ENCODE measurements around the gene CERS2.
"Not testable (repeated sequence)": the region's sequence is repeated elsewhere in the genome, so short reads cannot be mapped to it uniquely, and the experiment has no call there.

The CERS2 gene

DNA sequence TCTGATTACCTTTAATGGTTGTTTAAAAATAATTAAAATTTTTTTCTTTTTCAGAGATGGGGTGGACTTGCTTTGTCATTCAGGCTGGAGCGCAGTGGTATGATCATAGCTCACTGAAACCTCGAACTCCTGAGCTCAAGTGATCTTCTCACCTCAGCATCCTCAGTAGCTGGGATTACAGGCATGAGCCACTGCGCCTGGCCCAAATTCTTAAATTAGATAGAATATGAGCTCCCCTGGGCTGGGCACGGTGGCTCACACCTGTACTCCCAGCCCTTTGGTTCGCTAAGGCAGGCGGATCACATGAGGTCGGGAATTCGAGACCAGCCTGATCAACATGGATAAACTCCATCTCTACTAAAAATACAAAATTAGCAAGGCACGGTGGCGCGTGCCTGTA is 17.0 kb downstream of the CERS2 start:
- Mint-ChIP-seq H3K27ac (ENCODE audit: low read depth) (no peak overlapping the region), H3K9me3 (no peaks in the 10 kb centered on the region), H3K4me3 (no peak overlapping the region), H3K36me3 (ENCODE audit: insufficient read depth) (peaks cover 72% of the 10 kb centered on the region), H3K4me1 (no peaks in the 10 kb centered on the region), H3K27me3 (no peaks in the 10 kb centered on the region)
- DNase-seq (ENCODE audit: low spot score in 2 of 2) (no peak), ATAC-seq (replicated peaks; ENCODE audit: extremely low read depth, poor library complexity, severe bottlenecking) (no peak)

DNA sequence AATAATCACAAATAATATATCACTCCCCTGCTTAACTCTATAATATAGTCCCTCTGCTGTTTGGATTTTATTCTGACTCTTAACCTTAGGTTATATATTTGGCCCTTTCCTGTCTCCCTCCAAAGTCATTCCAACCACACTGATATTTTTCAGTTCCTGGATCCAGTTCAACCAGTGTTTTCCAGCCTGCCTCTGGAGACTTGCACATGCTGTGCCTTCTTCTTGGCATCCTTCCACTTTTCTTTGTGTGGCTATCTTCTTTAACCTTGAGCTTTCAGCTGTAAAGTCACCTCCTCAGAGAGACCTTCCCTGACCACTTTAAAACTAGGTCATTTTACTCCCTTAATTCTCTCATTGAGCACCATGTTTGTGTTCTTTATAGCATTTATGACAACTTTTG is 19.4 kb downstream of the CERS2 start:
- Mint-ChIP-seq H3K4me1 (no peaks in the 10 kb centered on the region), H3K27me3 (no peaks in the 10 kb centered on the region), H3K36me3 (ENCODE audit: insufficient read depth) (peaks cover 72% of the 10 kb centered on the region), H3K9me3 (no peaks in the 10 kb centered on the region), H3K27ac (ENCODE audit: low read depth) (peak overlapping the region; percentile 65), H3K4me3 (no peak overlapping the region)
- DNase-seq (ENCODE audit: low spot score in 2 of 2), result no peak
- no peak for ATAC-seq (replicated peaks; ENCODE audit: extremely low read depth, poor library complexity, severe bottlenecking)

DNA sequence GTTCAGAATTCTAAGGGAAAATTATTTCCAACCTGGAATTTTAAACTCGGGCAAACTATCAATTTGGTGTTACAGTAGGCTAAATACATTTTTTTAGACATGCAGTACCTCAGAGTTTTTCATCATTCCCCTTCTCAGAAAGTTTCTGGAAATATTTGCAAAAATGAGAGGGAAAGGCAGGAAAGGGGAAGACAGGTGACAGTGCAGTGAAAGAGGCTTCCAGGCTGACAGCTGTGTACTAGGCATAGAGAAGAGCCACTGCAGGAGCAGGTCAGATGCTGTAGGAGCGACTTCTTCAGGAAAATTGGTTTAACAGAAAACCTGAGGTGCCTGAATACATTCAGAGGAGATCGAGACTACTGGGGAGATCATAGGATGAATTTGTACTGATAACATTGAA is 19.9 kb downstream of the CERS2 start:
- no peaks in the 10 kb centered on the region for H3K4me1 Mint-ChIP-seq
- H3K27me3 Mint-ChIP-seq, result no peaks in the 10 kb centered on the region

DNA sequence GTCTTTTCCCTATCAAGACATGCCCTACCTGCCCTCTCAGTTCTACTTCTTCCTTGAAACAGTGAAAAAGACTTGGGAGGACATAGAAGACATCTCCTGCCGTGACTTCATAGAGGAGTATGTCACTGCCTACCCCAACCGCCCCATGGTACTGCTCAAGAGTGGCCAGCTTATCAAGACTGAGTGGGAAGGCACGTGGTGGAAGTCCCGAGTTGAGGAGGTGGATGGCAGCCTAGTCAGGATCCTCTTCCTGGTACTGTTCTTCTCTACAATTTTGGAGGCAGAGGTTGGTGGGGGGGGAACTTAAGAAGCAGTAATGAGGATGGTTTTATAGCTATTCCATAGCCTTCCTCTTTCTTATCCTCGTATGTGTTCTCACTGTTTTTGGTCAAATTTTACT is 29.8 kb downstream of the CERS2 start:
- H3K36me3 Mint-ChIP-seq (ENCODE audit: insufficient read depth), result peaks cover 69% of the 10 kb centered on the region
- no peaks in the 10 kb centered on the region for H3K4me1 Mint-ChIP-seq
- H3K27me3 Mint-ChIP-seq, result no peaks in the 10 kb centered on the region
- DNase-seq (ENCODE audit: low spot score in 2 of 2), result no peak
- H3K27ac Mint-ChIP-seq (ENCODE audit: low read depth), result no peak overlapping the region
- ATAC-seq (replicated peaks; ENCODE audit: extremely low read depth, poor library complexity, severe bottlenecking), result no peak
- H3K9me3 Mint-ChIP-seq, result no peaks in the 10 kb centered on the region
- H3K4me3 Mint-ChIP-seq, result no peak overlapping the region

More for the DNA sequence above, 19.9 kb downstream of the CERS2 start:
- H3K4me3 Mint-ChIP-seq, result no peak overlapping the region
- H3K36me3 Mint-ChIP-seq (ENCODE audit: insufficient read depth), result peaks cover 72% of the 10 kb centered on the region
- no peak for ATAC-seq (replicated peaks; ENCODE audit: extremely low read depth, poor library complexity, severe bottlenecking)
- DNase-seq (ENCODE audit: low spot score in 2 of 2), result no peak
- no peak overlapping the region for H3K27ac Mint-ChIP-seq (ENCODE audit: low read depth)
- H3K9me3 Mint-ChIP-seq, result no peaks in the 10 kb centered on the region

DNA sequence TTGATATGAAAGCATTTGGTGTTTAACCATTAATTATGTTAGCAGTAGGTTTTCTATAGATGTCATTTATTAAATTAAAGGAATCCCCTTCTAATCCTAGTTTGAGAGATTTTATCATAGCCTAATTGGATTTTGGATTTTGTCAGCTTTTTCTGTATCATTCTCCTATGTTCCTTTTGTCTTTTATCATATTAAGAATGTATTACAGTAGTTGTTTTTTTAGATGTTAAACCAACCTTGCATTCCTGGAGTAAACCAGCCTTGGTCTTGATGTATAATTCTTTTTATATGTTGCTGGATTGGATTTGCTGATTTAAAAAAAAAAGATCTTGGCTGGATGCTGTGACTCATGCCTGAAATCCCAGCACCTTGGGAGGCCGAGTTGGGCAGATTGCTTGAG is 42.9 kb downstream of the CERS2 start:
- peaks cover 21% of the 10 kb centered on the region for H3K4me1 Mint-ChIP-seq
- no peaks in the 10 kb centered on the region for H3K27me3 Mint-ChIP-seq
- ATAC-seq (replicated peaks; ENCODE audit: extremely low read depth, poor library complexity, severe bottlenecking) (no peak), DNase-seq (ENCODE audit: low spot score in 2 of 2) (no peak)
- no peaks in the 10 kb centered on the region for H3K9me3 Mint-ChIP-seq
- H3K36me3 Mint-ChIP-seq (ENCODE audit: insufficient read depth), result peaks cover 53% of the 10 kb centered on the region
- H3K27ac Mint-ChIP-seq (ENCODE audit: low read depth), result no peak overlapping the region
- no peak overlapping the region for H3K4me3 Mint-ChIP-seq

DNA sequence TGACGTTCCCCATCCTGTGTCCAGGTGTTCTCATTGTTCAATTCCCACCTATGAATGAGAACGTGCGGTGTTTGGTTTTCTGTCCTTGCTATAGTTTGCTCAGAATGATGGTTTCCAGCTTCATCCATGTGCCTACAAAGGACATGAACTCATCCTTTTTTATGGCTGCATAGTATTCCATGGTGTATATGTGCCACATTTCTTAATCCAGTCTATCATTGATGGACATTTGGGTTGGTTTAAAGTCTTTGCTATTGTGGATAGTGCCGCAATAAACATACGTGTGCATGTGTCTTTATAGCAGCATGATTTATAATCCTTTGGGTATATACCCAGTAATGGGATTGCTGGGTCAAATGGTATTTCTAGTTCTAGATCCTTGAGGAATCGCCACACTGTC is 45.9 kb downstream of the CERS2 start:
- not testable (repeated sequence) for H3K9me3 Mint-ChIP-seq; ATAC-seq (replicated peaks; ENCODE audit: extremely low read depth, poor library complexity, severe bottlenecking); H3K27ac Mint-ChIP-seq (ENCODE audit: low read depth); H3K27me3 Mint-ChIP-seq; H3K4me3 Mint-ChIP-seq; DNase-seq (ENCODE audit: low spot score in 2 of 2)
- Mint-ChIP-seq H3K4me1 (peaks cover 26% of the 10 kb centered on the region), H3K36me3 (ENCODE audit: insufficient read depth) (peaks cover 44% of the 10 kb centered on the region)

DNA sequence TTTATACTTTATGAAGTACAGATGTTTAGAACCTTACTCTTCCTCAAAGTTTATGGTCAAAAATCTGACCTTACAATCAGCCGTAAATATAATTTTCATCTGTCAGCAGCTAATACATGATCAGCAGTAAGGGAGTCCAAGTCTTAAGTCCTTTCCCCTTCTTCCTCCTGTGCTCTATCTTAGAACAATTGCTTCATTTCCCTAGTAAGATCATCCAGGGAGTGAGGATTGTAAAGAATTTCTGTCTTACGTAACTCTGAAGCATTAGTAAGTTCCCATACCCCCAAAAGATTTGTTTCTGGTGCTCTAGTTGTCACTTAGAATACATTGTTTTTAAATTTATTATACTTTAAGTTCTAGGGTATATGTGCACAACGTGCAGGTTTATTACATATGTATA is 46.3 kb downstream of the CERS2 start:
- peaks cover 44% of the 10 kb centered on the region for H3K36me3 Mint-ChIP-seq (ENCODE audit: insufficient read depth)
- no peak overlapping the region for H3K27ac Mint-ChIP-seq (ENCODE audit: low read depth)
- H3K4me3 Mint-ChIP-seq, result peak overlapping the region; percentile 32
- ATAC-seq (replicated peaks; ENCODE audit: extremely low read depth, poor library complexity, severe bottlenecking), result no peak
- DNase-seq (ENCODE audit: low spot score in 2 of 2), result no peak
- H3K4me1 Mint-ChIP-seq, result peaks cover 26% of the 10 kb centered on the region
- H3K9me3 Mint-ChIP-seq, result no peaks in the 10 kb centered on the region
- no peaks in the 10 kb centered on the region for H3K27me3 Mint-ChIP-seq

DNA sequence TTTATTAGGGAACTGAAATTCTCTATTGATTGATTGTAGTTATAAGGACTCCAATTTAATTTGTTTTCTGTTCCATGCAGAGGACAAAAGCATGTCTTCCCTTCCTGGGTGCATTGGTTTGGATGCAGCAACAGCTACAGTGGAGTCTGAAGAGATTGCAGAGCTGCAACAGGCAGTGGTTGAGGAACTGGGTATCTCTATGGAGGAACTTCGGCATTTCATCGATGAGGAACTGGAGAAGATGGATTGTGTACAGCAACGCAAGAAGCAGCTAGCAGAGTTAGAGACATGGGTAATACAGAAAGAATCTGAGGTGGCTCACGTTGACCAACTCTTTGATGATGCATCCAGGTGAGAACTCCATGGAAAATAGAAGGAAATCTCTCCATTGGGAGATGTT is 47.0 kb downstream of the CERS2 start:
- Mint-ChIP-seq H3K36me3 (ENCODE audit: insufficient read depth) (peaks cover 42% of the 10 kb centered on the region), H3K9me3 (no peaks in the 10 kb centered on the region), H3K27ac (ENCODE audit: low read depth) (peak overlapping the region; percentile 90), H3K27me3 (no peaks in the 10 kb centered on the region), H3K4me1 (peaks cover 25% of the 10 kb centered on the region), H3K4me3 (peak overlapping the region; percentile 91)
- ATAC-seq (replicated peaks; ENCODE audit: extremely low read depth, poor library complexity, severe bottlenecking) (no peak), DNase-seq (ENCODE audit: low spot score in 2 of 2) (no peak)

DNA sequence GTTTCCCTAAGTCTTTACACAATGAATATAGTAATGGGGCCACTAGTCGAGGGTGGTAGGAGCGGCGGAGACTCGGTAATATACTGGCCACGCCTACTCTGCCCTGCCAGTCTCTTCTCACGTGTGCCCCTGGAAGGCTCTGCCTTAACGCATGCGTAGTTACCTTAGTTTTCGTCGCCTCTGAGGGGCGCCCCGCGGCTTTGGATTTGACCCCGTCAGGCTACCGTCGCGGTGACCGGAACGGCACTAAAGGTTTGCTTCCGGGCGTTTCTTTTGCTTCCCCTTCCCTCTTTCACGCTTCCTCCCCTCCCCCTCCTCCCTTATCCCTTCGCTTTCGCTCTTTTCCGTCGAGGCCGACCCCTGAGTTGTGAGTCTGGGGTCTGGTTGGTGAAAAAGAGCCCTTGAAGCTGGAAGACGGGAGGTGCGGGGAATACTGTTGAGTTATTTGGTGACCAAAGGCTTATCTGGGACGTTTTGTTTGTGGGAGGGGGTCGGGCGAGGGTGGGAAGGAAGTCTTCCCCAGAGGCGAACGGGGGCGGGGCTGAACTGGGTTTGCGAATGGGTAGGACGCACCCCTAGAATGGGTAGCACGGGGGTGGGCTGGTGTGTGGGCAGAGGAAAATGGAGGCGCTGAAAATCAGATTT is 48.4 kb downstream of the CERS2 start, which contains the start of gene SETDB1:
SETDB1 (plus strand) TSS at position 267 of the 645 bp plus-strand sequence. CDS start 1,352 bp downstream, outside the sequence.
- Mint-ChIP-seq H3K27me3 (no peaks in the 10 kb centered on the region), H3K36me3 (ENCODE audit: insufficient read depth) (peaks cover 31% of the 10 kb centered on the region), H3K4me3 (peak within 1 kb of the TSS; percentile 91), H3K4me1 (peaks cover 28% of the 10 kb centered on the region), H3K9me3 (no peaks in the 10 kb centered on the region), H3K27ac (ENCODE audit: low read depth) (peak within 1 kb of the TSS; percentile 90)
- ATAC-seq (replicated peaks; ENCODE audit: extremely low read depth, poor library complexity, severe bottlenecking), result peak; percentile 96
- peak; percentile 80 to 91 for DNase-seq (ENCODE audit: low spot score in 2 of 2)

DNA sequence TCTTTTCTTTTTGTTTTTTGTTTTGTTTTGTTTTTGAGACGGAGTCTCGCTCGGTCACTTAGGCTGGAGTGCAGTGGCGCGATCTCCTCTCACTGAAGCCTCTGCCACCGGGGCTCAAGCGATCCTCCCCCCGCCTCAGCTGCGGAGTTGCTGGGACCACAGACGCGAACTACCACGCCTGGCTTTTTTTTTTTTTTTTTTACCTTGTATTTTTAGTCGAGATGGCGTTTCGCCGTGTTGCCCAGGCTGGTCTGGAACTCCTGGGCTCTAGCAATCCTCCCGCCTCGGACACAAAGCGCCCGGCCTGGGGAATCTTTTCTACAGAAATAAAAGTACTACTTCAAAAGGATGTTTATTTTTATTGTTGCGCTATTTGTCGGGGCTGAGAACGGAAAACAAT is 49.6 kb downstream of the CERS2 start:
- DNase-seq (ENCODE audit: low spot score in 2 of 2) (no peak), ATAC-seq (replicated peaks; ENCODE audit: extremely low read depth, poor library complexity, severe bottlenecking) (no peak)
- H3K4me3 Mint-ChIP-seq, result peak overlapping the region; percentile 91
- no peaks in the 10 kb centered on the region for H3K27me3 Mint-ChIP-seq
- H3K36me3 Mint-ChIP-seq (ENCODE audit: insufficient read depth), result peaks cover 21% of the 10 kb centered on the region
- H3K9me3 Mint-ChIP-seq, result no peaks in the 10 kb centered on the region
- H3K4me1 Mint-ChIP-seq, result peaks cover 28% of the 10 kb centered on the region
- peak overlapping the region; percentile 90 for H3K27ac Mint-ChIP-seq (ENCODE audit: low read depth)

DNA sequence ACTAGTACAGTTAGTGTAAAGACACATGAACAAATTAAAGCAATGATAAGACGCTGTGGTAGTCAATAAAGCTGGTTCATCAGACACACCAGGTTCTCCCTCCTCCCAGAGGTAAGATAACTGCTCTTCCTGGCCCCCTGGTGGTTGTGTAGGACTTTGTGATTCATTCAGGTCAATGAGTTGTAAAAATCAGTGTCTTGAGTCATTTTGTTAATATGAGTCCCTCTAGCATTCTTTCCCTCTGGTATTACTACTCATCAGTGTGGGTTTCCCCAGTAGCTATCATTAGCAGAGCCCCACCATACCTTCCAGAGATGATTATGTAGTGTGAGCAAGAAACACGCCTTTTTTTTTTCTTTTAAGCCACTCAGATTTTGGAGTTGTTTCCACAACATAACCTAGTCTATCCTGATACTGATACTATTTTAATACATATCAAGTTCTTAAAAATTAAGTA is 52.1 kb downstream of the CERS2 start:
- peaks cover 26% of the 10 kb centered on the region for H3K4me1 Mint-ChIP-seq
- H3K27me3 Mint-ChIP-seq, result no peaks in the 10 kb centered on the region
- H3K4me3 Mint-ChIP-seq, result no peak overlapping the region
- DNase-seq (ENCODE audit: low spot score in 2 of 2) (peak; percentile 49 to 55), ATAC-seq (replicated peaks; ENCODE audit: extremely low read depth, poor library complexity, severe bottlenecking) (peak; percentile 24)
- no peaks in the 10 kb centered on the region for H3K9me3 Mint-ChIP-seq
- H3K27ac Mint-ChIP-seq (ENCODE audit: low read depth), result no peak overlapping the region
- H3K36me3 Mint-ChIP-seq (ENCODE audit: insufficient read depth), result peaks cover 9% of the 10 kb centered on the region

DNA sequence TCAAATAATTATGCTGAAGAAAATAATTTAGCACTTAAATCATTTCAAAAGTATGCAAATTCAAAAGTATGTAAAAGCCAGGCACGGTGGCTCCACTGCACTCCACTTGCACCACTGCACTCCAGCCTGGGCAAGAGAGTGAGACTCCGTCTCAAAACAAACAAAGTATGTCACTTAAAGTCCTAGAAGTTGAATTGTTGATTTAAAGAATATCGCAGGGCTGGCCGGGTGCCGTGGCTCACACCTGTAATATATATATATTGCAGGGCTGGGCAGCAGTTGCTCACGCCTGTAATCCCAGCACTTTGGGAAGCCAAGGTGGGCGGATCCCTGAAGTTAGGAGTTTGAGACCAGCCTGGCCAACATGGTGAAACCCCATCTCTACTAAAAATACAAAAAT is 57.2 kb downstream of the CERS2 start:
- H3K27ac Mint-ChIP-seq (ENCODE audit: low read depth), result no peak overlapping the region
- H3K4me3 Mint-ChIP-seq, result no peak overlapping the region
- no peak for ATAC-seq (replicated peaks; ENCODE audit: extremely low read depth, poor library complexity, severe bottlenecking)
- H3K4me1 Mint-ChIP-seq, result peaks cover 4% of the 10 kb centered on the region
- H3K27me3 Mint-ChIP-seq, result no peaks in the 10 kb centered on the region
- no peak for DNase-seq (ENCODE audit: low spot score in 2 of 2)
- no peaks in the 10 kb centered on the region for H3K36me3 Mint-ChIP-seq (ENCODE audit: insufficient read depth)
- H3K9me3 Mint-ChIP-seq, result no peaks in the 10 kb centered on the region

Data from central memory CD8-positive, alpha-beta T cell (primary cell).